GM18499 (cell line): Measurements from ENCODE around the gene PTPRC.

Experiments
- ATAC-seq: cut with Tn5 transposase; IDR thresholded peaks from one replicate; pipeline ENCODE4 v1.9.1; 2021; ENCODE audit warnings: moderate number of reproducible peaks; ENCODE audit not compliant: insufficient read depth, unreplicated experiment

Gene PTPRC

DNA sequence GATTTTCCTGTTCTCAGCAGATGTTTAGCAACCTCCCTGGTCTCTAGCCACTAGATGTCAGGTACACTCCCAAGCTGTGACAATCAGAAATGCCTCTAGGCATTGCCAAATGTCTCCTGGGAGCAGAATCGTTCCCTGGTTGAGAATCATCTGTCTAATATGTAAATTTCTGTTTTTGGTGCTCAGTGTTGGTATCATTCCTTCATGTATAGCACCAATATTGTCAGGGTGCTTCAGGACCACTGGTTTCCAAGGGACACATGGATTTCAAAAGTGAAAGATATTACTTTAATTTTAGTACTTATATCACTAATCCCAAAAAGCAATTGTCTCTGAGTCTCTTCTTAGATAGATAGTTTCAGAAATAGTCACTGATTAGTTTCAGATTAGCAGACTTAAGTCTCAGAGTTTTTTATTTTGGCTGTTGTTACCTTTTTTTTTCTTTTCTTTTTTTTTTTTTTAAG, 160.1 kb downstream of the PTPRC start:
- ATAC-seq = peak; percentile 68

DNA sequence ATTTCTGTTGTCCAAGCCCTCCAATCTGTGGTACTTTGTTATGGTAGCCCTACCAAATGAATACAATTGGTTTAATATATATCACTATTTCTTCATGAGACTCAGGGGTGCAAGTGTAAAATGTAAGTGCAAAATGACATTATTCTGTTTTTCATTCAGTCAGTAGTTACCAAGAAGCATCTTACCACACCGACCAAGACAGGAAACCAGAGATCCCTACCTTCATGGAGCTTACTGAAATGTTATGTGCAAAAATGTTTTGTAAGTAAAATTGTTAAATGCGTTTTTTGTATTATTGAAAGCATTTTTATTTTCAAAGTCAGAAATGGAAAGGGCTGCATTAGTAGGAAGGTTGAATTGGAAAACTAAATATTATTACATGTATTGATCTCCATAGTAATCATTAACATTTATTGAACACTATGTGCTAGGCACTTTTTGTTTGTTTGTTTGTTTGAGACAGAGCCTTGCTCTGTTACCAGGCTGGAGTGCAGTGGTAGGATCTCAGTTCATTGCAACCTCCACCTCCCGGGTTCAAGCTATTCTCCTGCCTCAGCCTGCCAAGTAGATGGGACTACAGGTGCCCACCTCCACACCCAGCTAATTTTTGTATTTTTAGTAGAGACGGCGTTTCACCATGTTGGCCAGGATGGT, 166.8 kb downstream of the PTPRC start:
- ATAC-seq = no peak

DNA sequence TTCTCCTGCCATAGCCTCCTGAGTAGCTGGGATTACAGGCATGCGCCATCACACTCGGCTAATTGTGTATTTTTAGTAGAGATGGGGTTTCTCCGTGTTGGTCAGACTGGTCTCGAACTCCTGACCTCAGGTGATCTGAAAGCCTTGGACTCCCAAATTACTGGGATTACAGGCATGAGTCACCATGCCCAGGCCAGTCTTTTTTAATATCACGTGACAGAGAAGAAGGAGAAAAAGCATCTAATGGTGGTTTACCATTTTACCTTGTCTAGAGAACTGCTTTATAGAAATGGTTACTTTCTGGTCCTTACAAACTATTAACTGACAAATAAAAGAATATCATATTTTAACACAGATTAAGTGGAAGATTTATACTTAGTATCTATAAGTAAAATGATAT, 168.0 kb downstream of the PTPRC start:
- no peak for ATAC-seq
